GM19467 (cell line): Measurements from ENCODE around the gene TRMT2B.
"Not testable (repeated sequence)": the region's sequence is repeated elsewhere in the genome, so short reads cannot be mapped to it uniquely, and the experiment has no call there.

ENCODE experiments used
- ATAC-seq: cut with Tn5 transposase; IDR thresholded peaks from one replicate; pipeline ENCODE4 v1.9.1; 2021; ENCODE audit warnings: mild to moderate bottlenecking, moderate library complexity; ENCODE audit not compliant: unreplicated experiment

The TRMT2B gene

DNA sequence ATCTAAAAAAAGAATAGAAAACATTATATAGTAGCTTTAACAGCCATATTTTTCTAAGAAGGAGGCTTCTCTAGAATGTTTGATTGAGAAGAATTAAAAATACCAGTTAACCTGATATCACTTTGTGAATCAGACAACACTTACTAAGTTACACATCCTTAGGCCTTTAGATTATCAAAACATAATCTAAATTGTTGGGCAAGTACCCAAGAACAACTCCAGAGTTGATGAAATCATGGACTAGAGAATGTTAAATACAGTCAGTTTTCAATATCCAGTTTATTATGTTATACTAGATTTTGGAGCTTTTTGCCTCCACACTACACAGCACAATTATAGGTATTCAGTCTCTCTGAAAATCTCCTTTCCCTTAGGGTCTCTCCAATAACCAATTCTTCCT, 42.8 kb downstream of the TRMT2B start:
- ATAC-seq: no peak

DNA sequence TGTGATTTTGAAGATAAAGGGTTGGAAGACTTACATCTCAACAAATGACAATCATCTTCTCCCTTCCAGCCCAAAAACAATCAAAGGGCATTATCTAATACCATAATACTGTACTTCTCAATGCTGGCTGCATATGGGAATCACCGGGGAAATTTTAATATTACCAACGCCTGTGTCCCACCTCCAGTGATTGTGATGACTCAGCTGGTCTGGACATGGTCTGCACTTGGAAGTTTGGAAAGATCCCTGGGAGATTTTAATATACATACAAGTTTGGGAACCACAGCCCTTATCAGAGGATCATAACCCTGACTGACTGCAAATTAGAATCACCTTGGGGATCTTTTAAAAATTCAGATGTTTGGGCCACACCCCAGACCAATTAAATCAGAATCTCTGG, 52.5 kb downstream of the TRMT2B start:
- no peak for ATAC-seq

DNA sequence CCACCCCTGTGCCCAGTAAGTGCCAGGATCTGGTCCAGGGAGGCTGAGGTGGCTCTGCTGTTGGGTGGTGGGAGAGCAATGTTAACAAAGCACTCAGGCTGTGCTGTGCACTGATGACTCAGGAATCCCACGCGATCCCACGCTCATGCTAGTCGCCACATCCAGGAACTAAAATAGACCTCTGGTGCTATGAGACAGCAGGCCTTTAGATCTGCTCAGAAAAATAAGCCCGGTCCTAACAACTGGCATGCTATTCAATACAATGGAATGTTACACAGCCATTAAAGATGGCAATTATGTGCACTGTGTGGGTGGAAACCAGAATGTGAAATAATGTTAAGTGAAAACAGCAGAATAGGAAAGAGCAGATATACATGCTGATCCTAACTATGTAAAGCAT, 56.4 kb downstream of the TRMT2B start:
- ATAC-seq: no peak

DNA sequence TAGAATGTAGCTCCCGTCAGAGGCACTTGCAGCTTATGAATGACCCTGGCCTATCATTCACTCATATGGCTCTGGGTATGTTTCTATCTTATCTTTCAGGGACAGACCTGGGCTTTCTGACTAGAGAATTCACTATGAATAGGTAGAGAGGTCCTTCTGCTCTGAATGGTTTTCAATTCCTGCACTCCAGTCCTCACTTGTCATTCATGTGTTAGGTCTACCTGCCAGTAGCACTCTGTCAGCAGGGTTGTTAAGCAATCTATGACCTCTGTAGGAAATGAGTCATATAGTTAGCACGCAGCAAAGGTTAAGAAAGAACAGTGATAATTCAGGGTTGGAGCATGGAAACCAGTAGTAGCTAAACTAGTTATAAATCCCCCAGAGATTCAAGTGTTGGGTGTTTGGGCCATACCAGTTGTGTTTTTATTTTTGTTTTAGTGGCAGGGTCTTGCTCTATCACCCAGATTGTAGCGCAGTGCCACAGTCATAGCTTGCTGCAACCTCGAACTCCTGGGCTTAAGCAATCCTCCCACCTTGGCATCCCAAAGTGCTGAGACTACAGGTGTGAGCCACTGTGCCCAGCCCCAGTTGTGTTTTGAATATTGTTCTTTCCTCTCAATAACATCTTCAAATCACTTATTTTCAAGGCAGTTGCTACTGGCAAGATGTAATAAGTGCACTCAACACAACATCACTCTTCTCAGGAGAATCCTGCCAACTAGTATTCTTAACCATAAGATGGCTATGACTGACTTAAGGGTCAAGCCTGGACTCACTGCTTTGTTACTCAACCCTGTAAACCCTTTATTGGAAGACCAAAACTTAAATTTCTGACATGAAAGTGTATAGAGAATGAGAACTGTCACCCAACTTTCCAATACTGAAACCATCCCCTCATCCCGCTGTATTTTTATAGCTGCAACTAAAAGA, 57.3 kb downstream of the TRMT2B start:
- peak; percentile 84 for ATAC-seq

DNA sequence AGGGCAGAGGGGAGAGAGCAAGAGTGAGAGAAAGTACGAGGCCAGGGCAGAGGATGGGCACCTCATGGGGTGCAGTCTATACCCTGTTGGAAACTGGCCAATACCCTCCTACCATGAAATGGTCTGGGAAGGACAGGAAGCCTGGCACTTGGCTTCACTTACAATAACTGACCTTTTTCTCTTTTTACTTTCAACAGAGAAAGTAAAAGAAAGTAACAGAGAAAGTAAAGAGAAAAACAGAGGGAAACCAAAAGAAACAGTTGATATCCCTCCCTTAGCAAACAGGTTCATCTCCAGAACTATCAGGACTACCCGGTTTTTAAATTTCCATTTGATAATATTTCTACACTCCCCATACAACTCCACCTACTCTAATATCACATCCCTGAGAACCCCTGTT, 61.8 kb downstream of the TRMT2B start:
- ATAC-seq: no peak

DNA sequence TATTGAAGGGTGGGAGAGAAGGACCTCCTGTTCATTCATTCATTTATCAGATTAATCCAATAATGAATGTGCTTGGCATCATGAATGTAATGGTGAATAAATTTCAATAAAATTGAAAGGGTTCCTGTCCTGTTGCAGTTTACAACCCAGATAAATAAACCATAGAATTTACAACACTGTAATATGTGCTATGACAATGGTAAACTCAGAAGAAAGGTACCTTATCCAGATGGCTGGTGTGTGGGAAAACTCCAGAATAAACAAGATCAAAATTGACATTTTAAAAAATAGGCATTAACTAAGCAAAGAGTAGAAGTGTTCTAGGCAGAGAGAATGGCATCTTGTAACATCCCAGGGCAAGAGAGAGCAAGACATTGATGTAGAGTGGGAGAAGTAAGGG, 67.1 kb downstream of the TRMT2B start:
- no peak for ATAC-seq

DNA sequence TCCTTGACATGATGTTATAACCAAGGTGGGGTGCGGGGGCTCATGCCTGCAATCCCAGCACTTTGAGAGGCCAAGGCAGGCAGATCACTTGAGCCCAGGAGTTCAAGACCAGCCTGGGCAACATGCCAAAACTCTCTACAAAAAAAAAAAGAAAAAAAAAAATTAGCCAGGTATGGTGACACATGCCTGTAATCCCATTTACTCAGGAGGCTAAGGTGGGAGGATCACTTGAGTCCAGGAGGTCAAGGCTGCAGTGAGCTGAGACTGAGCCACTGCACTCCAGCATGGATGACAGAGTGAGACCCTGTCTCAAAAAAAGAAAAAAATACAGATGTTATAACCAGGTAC, 70.4 kb downstream of the TRMT2B start:
- not testable (repeated sequence) for ATAC-seq

DNA sequence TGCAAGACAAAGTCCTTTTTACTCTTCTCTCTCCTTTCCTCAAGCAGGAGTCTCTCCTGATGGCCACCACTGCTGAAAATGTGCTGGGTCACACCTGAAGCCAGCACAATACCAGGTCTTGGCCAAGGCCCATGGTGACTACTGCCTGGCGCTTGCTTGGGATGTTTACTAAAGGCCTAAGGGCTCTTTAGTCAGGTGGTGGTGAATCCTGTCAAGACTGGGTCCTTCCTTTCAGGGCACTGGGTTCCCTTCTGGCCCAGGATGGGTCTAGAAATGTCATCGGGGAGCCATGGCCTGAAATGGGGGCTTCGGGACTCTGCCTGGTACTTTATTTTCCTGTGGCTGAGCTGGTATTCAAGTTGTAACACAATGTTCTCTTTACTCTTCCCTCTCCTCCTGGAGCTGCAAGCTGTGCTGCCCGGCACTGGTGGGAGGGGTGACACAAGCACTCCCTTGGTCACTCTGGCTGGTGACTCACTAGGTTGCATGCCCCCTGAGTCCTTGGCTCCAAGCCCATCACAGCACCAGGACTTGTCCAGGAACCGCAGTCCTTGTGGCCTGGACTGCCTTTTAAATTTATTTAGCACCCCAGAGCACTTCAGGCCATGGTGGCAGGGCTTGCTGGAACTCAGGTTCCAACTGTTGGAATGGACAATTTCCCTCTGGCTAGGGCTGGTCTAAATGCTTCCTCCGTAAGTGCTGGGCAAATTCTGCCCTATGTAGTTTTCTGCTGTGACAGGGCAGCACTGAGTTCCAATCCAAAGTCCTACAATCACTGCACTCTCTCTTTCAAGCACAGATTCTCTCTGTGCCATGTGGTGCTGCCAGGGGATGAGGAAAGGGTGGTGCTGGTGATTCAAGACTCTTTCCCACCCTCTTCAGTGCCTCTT, 71.1 kb downstream of the TRMT2B start:
- no peak for ATAC-seq

DNA sequence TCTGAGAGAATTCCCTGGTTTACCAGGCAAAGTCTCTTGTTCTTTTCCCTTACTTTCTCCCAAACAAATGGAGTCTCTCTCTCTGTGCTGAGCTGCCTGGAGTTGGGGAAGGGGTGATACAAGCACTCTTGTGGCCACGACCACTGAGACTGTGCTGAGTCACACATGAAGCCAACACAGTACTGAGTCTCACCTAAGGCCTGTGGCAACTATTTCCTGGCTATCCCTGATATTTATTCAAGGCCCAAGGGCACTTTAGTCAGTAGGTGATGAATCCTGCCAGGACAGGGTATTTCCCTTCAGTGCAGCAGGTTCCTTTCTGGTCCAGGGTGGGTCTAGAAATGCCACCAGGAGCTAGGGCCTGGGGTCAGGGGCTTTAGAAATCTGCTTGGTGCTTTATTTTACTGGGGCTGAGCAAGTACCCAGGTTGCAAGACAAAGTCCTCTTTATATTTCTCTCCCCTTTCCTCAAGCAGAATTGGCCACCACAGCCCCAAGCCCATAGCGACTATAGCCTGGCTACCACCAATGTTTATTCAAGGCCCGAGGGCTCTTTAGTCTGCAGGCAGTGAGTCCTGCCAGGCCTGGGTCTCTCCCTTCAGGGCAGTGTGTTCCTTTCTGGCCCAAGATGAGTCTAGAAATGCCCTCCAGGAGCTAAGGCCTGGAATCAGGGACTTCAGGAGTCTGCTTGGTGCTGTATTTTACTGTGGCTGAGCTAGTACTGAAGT, 71.9 kb downstream of the TRMT2B start:
- no peak for ATAC-seq

DNA sequence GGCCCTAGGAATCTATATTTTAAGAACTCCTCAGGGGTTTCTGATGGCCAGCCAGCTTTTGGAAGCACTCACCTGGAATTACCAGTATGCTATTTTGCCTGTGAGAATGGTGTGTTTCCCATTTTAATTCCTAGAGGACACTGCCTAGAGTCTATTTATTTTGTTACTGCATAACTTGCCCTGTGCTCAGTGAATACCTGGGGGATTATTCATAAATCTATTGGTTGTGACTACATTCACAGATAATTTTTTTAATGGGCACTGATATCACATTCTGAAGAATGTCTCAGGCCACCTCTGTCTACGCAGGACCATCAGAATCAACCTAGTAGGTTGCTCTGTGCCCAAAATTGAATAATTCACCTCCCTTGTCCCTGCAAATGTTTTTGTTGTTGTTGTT, 75.7 kb downstream of the TRMT2B start:
- ATAC-seq: no peak

DNA sequence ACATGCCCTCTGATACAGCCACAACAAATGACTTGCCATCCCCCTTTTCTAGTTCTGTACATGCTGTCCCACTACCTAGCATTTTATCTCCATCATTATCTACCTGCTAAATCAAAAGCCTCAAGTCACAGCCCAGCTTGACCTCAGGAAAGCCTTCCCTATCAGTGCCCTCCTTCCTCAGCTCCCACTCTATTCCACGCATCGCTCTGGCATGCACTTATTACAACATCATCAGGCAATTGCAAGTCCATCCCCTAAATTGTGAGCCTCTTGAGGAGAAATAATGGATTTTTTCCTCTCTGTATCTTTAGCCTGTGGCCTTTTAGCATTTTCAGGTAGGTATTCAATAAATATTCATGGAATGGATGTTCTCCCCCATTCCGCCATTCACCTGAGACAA, 76.7 kb downstream of the TRMT2B start:
- no peak for ATAC-seq

DNA sequence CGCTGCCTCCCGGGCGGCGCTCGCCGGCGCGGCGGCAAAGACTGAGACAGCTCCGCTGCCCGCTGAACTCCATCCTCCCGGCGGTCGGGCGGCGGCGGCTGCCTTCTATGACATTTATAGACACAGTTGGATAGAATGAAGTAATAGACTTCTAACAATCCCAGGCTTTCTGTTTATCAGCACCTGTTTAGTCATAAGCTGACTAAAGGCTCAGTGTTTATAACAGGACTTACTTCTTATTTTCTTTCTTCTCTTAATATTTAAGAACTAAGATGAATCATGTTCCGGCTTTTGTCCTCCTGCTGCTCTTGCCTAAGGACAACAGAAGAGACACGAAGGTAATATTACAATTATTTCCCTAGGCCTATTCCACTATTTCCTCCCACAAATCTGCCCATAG, 78.5 kb downstream of the TRMT2B start:
- ATAC-seq: no peak

DNA sequence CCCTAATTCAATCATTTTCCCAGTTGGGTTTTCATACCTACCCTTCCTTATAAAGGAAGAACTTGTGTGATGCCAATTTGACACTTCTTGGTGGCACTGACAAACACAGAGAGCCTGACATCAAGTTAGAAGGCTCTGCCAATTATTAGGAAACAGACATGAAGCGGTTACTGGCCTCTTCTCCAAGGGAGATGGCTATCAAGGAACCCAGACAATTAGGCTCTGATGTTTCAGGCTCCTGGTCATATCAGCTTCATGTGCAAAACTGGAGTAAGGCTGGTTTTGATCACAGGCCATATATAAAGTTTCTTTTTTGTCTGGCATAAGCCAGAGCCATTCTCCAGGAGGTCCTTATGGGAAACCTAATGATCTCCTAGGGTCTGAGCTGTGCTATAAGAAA, 82.0 kb downstream of the TRMT2B start:
- no peak for ATAC-seq

DNA sequence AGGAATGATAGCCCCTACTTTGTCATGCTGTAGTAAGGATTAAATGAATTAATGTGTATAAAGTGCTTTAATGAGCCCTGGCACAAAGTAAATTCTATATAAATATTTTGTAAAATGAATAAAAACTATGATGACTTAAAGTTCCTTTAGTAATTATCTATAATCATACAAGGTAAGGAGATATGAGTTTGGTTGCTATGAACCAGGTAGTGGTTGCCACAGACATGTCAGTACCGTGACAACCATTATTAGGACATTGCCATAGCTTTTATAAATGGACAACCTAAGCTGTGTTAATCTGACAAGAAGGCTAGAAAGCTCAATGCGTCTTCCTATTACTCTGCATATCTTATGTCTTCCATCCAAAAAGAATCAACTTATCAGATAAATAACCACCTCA, 82.5 kb downstream of the TRMT2B start, which contains the start of gene ARL13A:
Gene ARL13A (plus strand): TSS at position 301 of the 400 bp plus-strand sequence. CDS start 3,982 bp downstream, outside the sequence.
- no peak for ATAC-seq

DNA sequence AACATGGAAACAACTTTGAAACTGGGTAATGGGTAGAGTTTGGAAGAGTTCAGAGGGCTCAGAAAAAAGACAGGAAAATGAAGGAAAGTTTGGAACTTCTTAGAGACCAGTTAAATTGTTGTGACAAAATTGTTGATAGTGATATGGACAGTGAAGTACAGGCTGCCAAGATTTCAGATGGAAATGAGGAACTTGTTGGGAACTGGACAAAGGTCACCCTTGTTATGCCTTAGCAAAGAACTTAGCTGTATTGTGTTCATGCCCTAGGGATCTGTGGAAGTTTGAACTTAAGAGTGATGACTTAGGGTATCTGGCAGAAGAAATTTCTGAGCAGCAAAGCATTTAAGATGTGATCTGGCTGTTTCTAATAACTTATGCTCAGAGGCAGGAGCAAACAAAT, 87.5 kb downstream of the TRMT2B start:
- ATAC-seq: no peak

DNA sequence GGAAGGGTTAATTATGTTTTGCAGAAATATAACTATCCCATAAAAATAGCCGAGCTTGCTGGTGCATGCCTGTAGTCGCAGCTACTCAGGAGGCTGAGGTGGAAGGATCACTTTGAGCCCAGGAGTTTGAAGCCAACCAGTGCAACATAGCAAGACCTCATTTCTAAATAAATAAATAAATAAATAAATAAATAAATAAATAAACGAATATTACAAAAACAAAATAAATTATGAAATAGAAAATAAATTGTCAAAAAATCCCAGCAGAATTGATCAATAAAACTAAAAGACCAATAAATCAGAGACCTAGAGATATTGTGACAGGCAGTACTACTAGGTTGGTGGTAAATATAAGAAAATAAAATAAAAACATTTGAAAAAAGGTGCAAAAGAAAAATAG, 89.1 kb downstream of the TRMT2B start:
- ATAC-seq: no peak
